Measurements from ENCODE around the gene LEP.

The LEP gene

DNA sequence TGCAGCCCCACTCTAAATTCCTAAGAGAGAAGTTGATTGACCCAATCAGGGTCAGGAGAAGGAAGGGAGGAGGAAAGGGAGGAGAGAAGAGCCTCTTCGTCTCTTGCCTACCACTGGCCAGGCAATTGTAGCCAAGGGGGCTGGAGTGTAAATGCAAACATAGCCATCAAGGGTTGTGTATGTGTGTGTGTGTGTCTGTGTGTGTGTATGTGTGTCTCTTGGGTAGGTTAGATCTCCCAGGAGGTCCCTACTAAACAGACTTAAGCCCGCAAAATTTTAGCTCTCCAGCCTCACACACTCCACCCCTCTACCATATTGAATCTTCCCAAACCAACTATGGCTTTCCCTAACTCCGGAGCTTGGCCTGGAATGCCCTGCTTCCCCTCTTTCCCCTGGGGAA is 3.8 kb downstream of the LEP start:
- no peak for DNase-seq (ENCODE audit: low read depth, low spot score)

DNA sequence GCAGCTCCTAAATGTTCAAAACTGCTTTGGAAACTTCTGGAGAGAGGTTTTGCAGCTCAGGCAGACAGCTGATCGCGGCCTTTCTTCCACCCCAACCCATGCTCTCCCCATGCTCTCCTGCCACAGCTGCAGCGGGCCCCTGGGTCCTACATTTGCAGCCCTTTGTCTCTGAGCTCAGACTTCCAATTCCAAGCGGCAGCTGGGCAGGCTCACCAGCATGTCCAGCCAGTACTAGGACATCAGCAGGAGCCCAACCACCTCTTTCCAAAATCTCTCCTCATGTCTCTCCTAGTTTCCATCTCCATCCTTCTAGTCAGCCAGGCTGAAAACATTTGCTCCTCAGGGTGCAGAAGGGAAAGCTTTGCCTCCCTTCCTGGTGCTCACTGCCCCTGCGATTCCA is 6.0 kb downstream of the LEP start:
- no peak for DNase-seq (ENCODE audit: low read depth, low spot score)

DNA sequence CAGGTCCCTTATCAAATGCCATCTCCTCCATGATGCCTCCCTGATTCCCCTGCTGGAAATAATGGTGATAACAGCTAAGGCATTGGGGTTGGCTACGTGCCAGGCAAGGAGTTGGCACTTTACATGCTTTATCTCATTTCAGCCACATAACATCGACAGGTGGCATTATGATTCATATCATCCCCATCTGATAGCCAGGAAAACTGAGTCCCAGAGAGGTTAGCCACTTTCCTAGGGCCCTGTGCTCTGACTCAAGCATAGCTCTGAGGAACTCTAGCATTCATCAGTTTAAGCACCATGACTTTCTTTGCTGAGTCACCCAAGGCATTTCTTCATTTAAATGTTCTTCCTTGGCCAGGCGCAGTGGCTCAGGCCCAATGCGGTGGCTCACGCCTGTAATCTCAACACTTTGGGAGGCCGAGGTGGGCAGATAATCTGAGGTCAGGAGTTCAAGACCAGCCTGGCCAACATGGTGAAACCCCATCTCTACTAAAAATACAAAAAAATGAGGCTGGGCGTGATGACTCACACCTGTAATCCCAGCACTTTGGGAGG is 6.6 kb downstream of the LEP start:
- DNase-seq (ENCODE audit: low read depth, low spot score): no peak

- no peak for DNase-seq (ENCODE audit: low read depth, low spot score)
Measured at GRCh38 chr7:128251337-128251736, 10.3 kb downstream of the LEP start.

GRCh38 chr7:128253701-128254100 is 12.6 kb downstream of the LEP start:
- no peak for DNase-seq (ENCODE audit: low read depth, low spot score)

- no peak for DNase-seq (ENCODE audit: low read depth, low spot score)
Measured at GRCh38 chr7:128254470-128254869, 13.4 kb downstream of the LEP start.

GRCh38 chr7:128255271-128255670 is 14.2 kb downstream of the LEP start:
- DNase-seq (ENCODE audit: low read depth, low spot score): no peak

DNA sequence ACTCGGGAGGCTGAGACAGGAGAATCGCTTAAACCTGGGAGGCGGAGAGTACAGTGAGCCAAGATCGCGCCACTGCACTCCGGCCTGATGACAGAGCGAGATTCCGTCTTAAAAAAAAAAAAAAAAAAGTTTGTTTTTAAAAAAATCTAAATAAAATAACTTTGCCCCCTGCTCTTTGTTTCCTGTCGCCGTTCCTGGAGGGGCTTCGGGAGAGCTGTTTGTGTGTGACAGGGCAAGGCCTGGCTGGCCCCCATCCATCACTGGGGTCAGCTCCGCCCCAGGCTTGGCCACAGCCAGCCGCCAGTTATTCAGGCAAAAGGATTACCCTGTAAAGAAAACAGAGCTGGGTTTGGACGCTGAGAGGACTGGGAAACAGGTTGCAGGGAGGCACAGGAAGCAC is 16.4 kb downstream of the LEP start:
- DNase-seq (ENCODE audit: low read depth, low spot score): no peak

GRCh38 chr7:128259131-128260061 is 18.3 kb downstream of the LEP start:
- no peak for DNase-seq (ENCODE audit: low read depth, low spot score)

GRCh38 chr7:128260069-128260795 is 19.2 kb downstream of the LEP start:
- DNase-seq (ENCODE audit: low read depth, low spot score): no peak

DNA sequence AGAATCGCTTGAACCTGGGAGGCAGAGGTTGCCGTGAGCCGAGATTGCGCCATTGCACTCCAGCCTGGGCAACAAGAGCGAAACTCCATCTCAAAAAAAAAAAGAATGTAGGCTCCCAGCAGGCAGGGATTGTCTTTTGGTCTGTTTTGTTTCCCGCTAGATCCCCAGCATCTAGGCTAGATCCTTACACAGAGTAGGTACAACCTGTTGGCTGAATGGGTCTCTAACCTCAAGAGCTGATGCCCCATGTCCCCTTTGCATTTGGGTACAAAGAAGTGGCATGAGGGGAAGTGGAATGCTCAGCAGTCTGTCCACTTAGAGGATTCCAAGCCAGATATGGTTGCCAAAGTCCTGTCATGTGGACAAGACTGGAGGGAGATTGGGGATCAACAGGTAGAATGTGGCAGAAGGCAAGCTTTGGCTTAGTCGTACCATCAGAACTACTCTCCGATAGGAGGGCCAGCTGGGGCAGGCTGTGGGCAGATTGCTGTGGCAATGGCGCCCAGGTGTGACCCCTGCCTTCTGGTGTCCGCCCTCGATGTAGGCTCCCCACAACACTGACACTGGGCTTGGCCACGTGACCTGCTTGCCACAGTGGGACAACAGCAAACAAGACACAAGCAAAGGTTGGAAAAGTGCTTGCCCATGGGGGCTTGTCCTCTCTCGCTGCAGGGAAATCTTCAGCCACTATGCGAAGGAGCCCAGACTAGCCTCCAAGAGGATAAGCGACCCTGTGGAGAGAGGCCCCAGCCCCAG is 21.4 kb downstream of the LEP start:
- no peak for DNase-seq (ENCODE audit: low read depth, low spot score)

DNA sequence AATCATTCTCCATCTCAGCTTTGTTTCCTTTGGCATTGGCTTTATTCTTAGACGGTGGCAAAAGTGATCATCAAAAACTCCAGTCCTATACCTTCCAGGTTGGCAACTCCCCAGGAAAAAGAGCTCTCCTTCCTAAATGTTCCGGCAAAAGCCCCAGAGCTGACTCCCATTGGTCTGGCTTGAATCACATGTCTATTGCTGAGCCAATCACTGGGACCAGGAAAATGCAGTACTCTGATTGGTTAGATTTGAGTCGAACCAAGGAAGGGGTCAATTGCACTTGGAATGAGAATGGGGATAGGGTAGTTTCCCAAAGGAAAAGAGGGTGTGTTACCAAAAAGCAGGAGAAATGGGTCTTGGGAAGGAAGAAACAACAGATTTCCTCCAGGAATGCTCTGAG is 22.3 kb downstream of the LEP start:
- DNase-seq (ENCODE audit: low read depth, low spot score): no peak

DNA sequence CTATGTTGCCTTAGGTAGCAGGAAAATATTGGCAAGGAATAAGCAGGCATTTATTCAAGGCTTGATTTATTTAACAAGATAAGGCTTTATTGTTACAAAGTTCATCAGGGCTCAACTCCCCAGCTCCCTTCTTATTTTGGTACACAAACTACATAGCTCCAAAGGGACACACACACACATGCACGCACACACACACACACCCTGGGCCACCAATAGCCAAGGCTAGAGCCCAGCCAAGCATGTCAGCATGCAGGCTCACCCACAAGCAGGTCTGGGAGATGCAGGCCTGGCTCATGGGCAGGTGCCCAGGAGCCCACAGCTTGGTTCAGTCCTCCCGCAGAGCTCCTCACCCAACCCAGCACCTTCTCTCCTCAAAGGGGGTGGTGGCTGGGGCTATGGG is 23.4 kb downstream of the LEP start:
- DNase-seq (ENCODE audit: low read depth, low spot score): no peak

DNA sequence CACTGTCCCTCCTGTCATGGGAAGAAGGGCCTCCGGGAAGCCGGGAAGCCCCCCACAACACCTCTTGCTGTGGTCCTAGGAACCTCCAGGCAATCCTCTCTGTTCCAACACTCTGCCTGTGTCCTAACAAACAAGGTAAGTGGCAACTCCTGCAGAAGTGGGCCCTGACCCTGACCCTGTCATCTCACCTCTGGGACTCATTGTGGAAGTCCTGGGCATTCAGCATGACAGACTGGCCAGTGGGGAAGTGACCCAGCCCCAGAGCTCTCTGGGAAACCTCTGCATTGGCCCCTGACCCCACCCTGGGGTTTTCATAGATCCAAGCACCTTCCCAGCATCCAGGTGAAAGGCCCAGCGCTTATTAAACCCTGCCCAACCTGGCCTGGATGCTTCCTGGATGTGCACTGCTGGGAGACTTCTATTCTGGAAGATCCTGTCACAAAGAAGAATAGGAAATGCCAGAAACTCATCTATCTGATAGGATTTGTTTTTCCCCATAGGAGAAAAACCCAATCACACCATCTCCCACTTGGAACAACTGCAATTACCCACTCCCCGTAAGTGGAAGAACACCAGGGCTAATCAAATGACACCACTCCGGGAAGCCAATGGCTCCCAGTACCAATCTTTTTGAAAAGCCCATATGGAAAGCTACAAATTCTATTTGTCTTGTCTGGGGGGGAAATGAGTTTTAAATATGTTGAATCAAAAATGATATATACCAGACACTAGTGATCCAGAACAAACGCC is 24.3 kb downstream of the LEP start:
- no peak for DNase-seq (ENCODE audit: low read depth, low spot score)

- no peak for DNase-seq (ENCODE audit: low read depth, low spot score)
Measured at GRCh38 chr7:128265906-128266300, 24.8 kb downstream of the LEP start.

- DNase-seq (ENCODE audit: low read depth, low spot score): no peak
Measured at GRCh38 chr7:128266529-128266882, 25.4 kb downstream of the LEP start.

DNA sequence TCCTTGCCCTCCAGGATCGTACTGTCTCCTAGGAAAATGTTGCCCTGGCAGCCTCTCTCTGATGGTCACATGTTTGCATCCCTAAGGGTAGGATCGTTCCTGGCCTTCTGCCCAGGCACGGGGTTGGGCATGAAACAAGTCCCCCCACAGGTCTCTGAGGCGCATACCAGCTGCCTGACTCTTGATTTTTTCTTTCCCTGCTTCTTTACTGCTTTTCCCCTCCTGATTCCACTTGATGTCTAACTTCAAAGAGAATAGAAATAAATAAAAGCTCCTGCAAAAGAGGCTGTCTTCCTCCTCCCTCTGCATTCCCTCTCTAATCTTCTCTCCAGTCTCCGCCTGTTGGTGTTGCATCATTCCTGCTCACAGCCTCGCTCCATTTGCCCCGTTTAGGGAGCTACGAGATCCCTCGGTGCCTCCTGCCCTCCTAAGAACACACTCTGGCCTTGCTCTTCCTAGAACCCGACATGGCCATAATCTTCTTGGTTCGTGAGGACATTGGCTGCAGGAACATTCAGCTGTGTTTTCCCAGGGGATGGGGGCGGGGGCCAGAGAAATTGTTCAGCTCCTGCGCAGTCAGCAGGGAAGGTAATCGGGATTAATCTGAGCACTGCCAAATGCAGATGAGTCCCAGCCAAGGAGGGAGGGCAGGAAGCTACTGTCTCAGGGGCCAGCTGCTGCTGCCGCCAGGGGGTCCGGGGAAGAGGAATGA is 26.0 kb downstream of the LEP start:
- peak; percentile 12 for DNase-seq (ENCODE audit: low read depth, low spot score)

- no peak for DNase-seq (ENCODE audit: low read depth, low spot score)
Measured at GRCh38 chr7:128267595-128267924, 26.5 kb downstream of the LEP start.

DNA sequence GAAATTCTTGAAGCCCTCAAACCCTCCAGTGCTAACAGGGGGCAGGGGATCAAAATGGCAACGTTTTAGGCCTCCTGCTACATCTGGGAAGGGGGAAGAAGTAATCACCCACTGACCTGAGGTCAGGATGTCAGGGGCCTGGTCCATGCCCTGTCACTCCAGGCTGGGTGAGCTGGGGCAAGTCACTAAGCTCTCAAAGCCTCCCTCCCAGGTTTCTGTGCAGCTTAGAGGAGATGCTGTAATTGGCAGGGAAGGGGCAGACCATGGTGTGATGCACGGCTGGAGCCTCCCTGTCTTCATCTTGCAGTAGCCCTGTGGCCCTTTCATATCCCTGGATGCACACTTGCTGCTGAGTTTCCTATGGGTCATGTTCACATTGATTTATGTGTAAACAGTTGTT is 27.2 kb downstream of the LEP start:
- DNase-seq (ENCODE audit: low read depth, low spot score): no peak

DNA sequence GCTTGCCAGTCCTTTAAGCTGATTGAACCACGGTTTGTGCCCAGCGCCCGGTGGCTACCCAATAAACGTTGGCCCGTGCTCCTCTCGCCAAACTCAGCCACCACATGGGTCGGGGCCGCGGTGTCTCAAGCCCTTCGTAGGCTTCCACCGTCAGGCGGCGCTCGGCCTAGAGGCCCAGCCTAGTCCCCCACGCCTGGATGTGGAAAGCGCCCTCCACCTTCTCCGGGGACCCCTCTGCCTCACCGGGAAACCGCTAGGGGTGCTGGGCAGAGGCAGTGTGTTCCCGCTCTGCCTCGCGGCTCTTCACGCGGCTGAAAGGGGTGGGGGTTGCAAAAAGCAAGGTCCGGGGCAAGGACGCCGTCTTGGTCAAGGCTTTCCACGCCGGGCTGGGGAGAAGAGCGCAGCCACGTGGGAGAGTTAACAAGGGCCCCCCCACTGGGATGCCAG is 29.8 kb downstream of the LEP start:
- no peak for DNase-seq (ENCODE audit: low read depth, low spot score)

GRCh38 chr7:128271471-128271941 is 30.4 kb downstream of the LEP start:
- no peak for DNase-seq (ENCODE audit: low read depth, low spot score)

All from smooth muscle cell of the brain vasculature (primary cell).